HS-5 (cell line): Measurements from ENCODE around the gene CTDSP2.
"Not testable (repeated sequence)": the region's sequence is repeated elsewhere in the genome, so short reads cannot be mapped to it uniquely, and the experiment has no call there.

Experiments
- DNase-seq: peaks from one replicate; pipeline ENCODE4 v3.0.0-alpha.2; 2012; ENCODE audit warnings: low read depth

CTDSP2 gene

DNA sequence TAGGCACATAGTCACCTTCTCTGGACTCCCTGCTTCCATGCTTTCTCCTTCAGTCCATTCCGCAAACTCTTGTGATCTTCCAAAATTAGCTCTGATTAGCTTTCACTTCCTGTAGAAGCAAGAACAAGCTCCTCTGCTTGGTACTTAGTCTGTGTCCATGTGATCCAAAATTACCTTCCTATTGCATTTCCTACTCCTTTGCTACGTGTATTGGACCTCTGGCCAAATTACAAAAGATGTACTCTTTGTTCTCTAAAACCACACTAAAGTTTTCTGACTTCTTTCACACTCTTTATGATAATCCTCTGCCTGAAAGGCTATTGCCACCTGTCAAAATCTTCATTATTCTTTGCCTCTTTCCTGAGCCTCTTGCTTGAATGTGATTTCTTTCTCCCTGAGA, 64.7 kb downstream of the CTDSP2 start:
- no peak for DNase-seq

DNA sequence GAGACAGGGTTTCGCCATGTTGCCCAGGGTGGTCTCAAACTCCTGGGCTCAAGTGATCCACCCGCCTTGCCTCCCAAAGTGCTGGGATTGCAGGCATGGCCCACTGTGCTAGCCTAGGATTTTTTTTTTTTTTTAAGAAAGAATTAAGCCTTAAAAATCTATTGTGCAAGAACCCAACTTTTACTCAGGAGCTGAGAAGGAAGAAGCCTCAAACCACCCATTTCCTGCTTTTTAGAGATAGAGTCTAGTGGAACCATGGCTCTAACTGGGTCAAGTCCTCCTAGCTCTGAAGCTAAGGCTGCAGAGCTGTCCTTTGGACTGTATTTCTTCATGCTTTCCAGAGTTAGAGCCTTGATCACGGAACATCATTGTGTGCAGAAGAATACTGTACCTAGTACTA, 65.3 kb downstream of the CTDSP2 start:
- no peak for DNase-seq

DNA sequence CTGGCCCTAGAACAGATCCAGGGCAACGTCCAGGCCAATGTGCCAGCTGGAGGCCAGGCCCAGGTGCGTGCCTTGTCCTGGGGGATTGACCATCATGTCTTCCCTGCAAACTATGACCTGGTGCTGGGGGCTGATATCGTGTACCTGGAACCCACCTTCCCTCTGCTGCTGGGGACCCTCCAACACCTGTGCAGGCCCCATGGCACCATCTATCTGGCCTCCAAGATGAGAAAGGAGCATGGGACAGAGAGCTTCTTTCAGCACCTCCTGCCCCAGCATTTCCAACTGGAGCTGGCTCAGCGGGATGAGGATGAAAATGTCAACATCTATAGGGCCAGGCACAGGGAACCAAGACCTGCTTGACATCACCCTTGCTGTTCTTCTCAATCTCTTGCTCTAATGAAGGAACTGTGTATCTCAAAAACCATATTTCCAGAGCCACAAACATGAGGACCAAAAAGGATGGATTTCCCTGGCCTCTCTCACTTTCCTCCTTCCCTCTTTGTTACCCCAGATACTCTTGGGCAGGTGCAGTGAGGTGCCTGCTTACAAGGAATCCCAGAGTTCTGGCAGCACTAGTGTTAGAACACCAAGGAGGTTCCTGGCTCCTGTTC, 66.1 kb downstream of the CTDSP2 start:
- no peak for DNase-seq

DNA sequence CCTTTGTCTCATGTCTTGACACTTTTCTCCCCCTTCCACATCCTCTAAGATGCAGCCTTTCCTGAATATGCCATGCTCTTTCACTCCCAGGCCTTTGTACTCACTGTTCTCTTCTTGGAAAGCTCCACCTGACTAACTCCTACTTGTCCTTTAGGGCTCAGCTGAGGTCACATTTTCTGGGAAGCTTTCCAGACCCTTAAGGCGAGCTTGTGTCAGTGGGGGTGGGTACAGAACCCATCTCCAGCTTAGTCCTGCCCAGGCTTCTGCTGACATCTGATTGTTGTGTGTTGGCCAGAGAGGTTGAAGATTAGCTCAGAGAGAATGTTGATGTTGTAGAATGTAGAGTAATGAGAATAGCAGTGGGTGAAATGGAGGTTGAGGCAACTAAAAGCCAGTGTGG, 66.8 kb downstream of the CTDSP2 start:
- no peak for DNase-seq

DNA sequence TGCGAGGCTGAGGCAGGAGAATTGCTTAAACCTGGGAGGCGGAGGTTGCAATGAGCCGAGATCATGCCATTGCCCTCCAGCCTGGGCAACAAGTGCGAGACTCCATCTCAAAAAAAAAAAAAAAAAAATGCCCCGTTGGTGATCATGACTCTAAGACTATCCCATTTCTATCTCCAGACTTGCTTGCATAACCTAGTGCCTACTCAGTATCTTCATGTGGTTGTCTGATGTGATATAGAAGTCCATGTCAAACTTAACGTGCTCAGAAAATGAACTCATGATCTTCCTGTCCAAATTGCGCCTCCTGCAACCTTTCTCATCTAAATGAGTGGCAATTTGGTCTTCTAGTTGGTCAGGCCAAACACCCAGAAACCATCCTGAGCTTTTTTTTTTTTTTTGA, 68.6 kb downstream of the CTDSP2 start:
- no peak for DNase-seq

DNA sequence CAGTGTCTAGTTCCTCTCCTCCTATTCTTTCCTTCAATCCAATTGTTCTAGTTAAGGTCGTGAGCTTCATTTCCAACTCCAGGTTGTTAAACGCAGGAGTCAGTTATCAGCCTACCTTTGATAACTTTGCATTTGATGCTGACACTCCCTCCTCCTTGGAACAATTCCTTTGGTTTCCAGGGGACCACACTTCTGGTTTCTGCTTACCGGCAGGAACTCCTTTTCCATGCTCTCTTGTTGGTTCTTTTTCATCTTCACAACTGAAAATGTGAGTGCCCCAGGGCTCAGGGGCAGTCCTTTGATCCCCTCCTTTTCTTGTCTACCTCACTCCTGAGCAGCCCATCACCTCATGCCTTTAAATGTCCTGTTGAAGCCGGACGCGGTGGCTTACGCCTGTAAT, 69.2 kb downstream of the CTDSP2 start:
- DNase-seq: no peak

DNA sequence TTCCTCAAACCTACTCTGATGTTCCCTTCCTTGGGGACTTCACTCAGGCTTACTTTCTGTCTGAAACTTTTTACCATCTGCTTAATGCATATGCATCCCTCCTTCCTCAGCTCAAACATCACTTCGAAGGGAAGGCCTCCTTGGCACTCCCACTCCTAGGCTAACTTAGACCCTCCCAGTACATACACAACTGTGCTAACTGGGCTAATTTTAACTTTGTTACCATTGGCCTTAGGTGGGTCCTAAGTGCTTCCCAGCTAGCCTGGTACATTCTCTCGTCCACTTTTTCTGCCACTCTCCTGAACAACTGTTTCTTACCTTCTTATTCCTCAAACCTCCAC, 70.3 kb downstream of the CTDSP2 start:
- DNase-seq: no peak

DNA sequence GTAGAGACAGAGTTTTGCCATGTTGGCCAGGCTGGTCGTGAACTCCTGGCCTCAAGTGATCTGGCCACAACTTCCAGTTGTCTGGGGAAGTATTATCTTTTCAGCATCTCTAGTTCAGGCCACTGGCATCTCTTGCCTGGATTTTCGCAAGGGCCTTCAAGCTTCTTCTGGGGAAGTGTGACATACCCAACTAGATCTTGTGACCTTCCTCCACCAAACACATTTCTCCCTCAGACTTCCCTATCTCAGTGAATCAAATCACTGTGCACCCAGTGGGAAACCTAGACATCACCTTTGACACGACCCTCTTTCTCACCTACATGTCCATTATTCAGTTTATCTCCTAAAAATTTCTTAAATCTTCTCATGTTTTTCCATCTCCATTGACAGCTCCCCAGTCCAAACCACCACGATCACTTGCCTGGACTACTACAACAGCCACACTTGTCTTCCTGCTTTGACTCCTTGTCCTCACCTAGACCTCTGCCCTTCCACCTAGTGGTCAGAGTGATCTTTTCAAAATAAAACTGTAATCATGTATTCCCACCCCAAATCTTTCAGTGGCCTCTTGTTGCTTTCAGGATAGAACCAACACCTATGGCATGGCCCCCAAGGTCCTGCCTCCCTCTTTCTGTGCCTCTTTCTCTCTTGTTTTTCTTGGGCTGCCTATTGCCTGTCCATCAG, 70.8 kb downstream of the CTDSP2 start:
- DNase-seq: no peak

DNA sequence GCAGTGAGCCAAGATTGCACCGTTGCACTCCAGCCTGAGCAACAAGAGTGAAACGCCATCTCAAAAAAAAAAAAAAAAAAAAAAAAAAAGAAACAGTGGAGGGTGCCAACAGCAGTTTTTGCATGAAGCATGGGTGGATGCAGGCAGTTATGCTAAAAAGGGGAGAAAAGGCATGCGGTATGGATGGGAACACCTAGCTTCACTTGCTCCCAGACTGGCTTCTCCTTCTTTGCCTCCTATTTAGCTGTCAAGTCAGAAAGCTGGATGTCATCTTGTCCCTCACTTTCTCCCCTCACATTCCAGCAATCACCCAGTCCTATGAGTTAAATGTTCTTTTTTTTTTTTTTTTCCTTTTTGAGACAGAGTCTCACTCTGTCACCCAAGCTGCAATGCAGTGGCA, 71.5 kb downstream of the CTDSP2 start:
- DNase-seq: no peak

DNA sequence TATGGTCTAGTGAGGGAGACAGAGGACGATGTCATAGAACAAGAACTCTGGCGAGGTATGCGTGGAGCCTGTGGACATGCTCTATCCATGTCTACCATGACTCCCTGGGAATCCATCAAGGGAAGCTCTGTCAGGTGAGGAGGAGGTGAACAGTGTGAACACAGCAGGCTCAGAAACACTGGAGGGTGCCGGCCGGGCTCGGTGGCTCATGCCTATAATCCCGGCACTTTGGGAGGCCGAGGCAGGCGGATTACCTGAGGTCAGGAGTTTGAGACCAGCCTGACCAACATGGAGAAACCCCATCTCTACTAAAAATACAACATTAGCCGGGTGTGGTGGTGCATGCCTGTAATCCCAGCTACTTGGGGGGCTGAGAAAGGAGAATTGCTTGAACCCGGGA, 71.9 kb downstream of the CTDSP2 start:
- not testable (repeated sequence) for DNase-seq

DNA sequence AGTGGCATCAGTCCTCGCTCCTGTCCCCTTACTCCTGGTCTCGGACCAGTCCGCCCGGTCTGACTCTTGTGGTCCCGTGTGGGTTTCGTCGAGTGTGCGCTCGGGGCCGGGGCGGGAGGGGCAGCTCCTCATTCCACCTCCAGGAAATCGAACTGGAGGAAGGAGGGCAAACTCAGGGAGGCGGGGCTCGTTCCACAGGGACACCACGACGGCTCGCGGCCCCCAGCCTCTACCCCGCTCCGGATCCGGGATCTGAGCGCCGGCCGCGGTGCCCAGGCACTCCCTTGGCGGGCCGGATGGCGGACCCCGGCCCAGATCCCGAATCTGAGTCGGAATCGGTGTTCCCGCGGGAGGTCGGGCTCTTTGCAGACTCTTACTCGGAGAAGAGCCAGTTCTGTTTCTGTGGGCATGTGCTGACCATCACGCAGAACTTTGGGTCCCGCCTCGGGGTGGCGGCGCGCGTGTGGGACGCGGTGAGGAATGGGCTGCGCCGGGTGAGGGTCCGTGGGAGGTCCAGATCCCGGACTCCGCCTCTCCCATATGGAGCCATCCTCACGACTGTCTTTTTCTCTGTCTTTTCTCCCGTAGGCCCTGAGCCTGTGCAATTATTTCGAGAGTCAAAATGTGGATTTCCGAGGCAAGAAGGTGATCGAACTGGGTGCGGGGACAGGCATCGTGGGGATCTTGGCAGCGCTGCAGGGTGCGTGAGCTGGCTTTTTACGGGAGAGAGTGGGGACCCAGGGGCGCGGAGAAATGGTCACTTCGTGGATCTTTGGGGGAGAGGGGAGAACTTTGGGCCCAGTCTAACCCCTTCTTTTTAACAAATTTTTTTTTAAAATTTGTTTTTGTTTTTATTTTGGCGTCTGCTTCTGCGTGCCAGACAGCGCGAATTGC, 73.9 kb downstream of the CTDSP2 start, which contains the start of gene EEF1AKMT3:
Gene EEF1AKMT3, plus strand, starts transcription at position 186 of the 894 bp plus-strand sequence. Its CDS starts 111 bp downstream, at position 297.
- DNase-seq: peak; percentile 48

DNA sequence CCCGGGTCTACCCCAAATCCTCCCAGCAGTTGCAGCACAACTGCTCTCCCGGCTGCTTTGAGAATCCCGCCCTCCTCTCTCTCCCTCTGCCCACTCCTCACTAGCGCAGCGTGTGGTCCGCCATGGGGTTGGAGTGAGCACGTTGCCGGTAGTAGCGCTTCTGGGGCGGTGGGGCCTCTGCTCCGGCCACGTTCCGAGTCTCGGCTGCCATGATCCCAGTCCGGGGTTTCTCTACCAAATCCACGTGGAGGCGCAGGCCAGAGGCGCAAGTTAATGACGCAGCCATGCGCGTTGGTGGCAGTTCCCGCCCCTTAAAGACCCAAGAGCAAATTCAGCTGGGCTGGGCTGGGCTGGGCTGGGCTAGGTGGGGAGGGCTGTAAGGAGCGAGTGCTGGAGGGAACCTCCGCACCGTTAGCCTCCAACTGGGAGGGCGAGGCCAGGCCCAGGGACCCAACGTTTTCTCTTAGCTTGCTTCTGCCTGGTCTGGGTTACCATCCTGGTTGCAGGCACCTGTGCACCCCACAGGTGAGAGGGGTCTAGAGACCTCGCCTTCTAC, 74.6 kb downstream of the CTDSP2 start, which contains the start of gene METTL1:
Gene METTL1, minus strand, starts transcription at position 233 of the 556 bp plus-strand sequence. Its CDS starts 22 bp downstream, at position 211.
- DNase-seq: peak; percentile 98

DNA sequence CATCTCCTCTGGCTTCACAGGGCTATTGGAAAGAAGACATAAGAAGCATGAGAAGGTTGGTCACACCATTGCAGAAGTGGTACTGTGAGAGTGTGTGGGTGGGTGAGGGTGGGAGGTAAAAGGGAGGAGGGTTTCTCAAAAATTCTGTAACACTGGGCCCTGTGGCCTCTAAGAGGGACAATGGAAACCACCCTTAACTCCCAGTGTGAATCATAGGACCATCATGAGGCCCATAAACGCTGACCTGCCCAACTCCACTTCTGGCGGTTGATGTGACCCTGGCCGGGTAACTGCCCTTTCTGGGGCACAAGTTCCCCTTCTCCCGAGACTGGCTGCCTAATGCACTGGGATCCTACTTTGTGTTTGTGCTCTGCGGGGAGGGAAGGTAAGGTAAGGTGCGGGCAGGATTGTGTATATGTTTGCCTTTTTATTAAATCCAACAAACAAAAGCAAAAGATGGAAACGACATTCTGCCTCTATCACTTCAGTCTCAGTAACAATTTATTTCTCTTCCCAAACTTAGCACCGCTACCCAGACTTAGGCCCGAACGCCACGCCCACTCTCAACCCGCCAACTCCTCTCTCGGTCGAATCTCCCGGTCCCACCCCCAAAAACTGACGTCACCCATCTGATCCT, 75.2 kb downstream of the CTDSP2 start:
- DNase-seq: peak; percentile 90

DNA sequence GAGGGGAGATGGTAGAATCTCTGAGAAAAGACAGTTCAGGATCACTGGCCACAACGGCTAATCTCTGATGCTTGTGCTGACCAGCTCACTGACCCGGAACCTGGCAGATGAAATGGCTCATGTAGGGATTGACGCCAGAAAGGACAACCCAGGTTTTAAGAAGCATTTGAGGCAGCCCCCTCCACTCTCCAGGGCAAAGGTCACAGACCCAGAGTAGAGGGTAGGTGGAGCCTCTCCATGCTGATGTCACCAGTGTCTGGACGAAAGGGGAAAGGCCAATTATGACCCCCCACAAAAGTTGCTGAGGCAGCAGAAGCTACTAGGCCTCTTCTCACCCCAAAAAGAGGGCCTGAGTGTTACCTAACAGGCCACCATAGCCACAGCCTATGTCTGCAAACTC, 75.8 kb downstream of the CTDSP2 start:
- no peak for DNase-seq
